ENCODE data around the gene FBH1. TPM values are rescaled to one million over a fixed set of nuclear protein-coding genes. Genes with fewer than 3 reads are reported as not detected.
A peak's percentile ranks its signal among the peaks of the same experiment; 100 is the strongest.

Gene FBH1
- total RNA-seq, 1 experiment from 2014 or later, result 38.4 TPM

- Histone ChIP-seq H3K9me3 (replicated peaks) (no peaks in the 10 kb centered on the region), H3K4me3 (no peak overlapping the region), H3K4me1 (peaks cover 6% of the 10 kb centered on the region; the same call in 1 of the 2 replicates), H3K27me3 (peaks cover 3% of the 10 kb centered on the region; the same call in 1 of the 2 replicates), H3K27ac (no peak overlapping the region), H3K36me3 (no peaks in the 10 kb centered on the region)
- no peak for DNase-seq
Observed at GRCh38 chr10:5947471-5948207, 57.6 kb downstream of the FBH1 start.

- Histone ChIP-seq H3K27ac (no peak overlapping the region), H3K36me3 (no peaks in the 10 kb centered on the region), H3K4me3 (no peak overlapping the region), H3K4me1 (peaks cover 6% of the 10 kb centered on the region; the same call in 1 of the 2 replicates), H3K27me3 (peaks cover 3% of the 10 kb centered on the region; the same call in 1 of the 2 replicates), H3K9me3 (replicated peaks) (no peaks in the 10 kb centered on the region)
- no peak for DNase-seq
Observed at GRCh38 chr10:5948208-5948585, 58.2 kb downstream of the FBH1 start.

- Histone ChIP-seq H3K36me3 (no peaks in the 10 kb centered on the region), H3K27me3 (peaks cover 3% of the 10 kb centered on the region; the same call in 1 of the 2 replicates), H3K4me1 (peaks cover 6% of the 10 kb centered on the region; the same call in 1 of the 2 replicates), H3K4me3 (no peak overlapping the region), H3K9me3 (replicated peaks) (no peaks in the 10 kb centered on the region), H3K27ac (no peak overlapping the region)
- DNase-seq, result peak; percentile 32 to 41
Observed at GRCh38 chr10:5949009-5949759, 59.1 kb downstream of the FBH1 start.

GRCh38 chr10:5951167-5951711 is 61.2 kb downstream of the FBH1 start:
- H3K9me3 ChIP-seq (replicated peaks), result no peaks in the 10 kb centered on the region
- H3K27ac ChIP-seq, result no peak overlapping the region
- no peaks in the 10 kb centered on the region for H3K4me1 ChIP-seq
- H3K27me3 ChIP-seq, result peaks cover 3% of the 10 kb centered on the region; the same call in 1 of the 2 replicates
- no peak for DNase-seq
- H3K4me3 ChIP-seq, result no peak overlapping the region
- H3K36me3 ChIP-seq, result no peaks in the 10 kb centered on the region

GRCh38 chr10:5951721-5952407 is 61.8 kb downstream of the FBH1 start:
- no peak overlapping the region for H3K27ac ChIP-seq
- no peaks in the 10 kb centered on the region for H3K4me1 ChIP-seq
- H3K36me3 ChIP-seq, result no peaks in the 10 kb centered on the region
- no peak for DNase-seq
- H3K27me3 ChIP-seq, result peaks cover 3% of the 10 kb centered on the region; the same call in 1 of the 2 replicates
- H3K4me3 ChIP-seq, result no peak overlapping the region
- no peaks in the 10 kb centered on the region for H3K9me3 ChIP-seq (replicated peaks)

- no peak for DNase-seq
- H3K9me3 ChIP-seq (replicated peaks), result no peaks in the 10 kb centered on the region
- H3K4me3 ChIP-seq, result no peak overlapping the region
- H3K27me3 ChIP-seq, result peaks cover 3% of the 10 kb centered on the region; the same call in 1 of the 2 replicates
- no peaks in the 10 kb centered on the region for H3K4me1 ChIP-seq
- no peak overlapping the region for H3K27ac ChIP-seq
- no peaks in the 10 kb centered on the region for H3K36me3 ChIP-seq
Observed at GRCh38 chr10:5952731-5953385, 62.8 kb downstream of the FBH1 start.

- Histone ChIP-seq H3K36me3 (no peaks in the 10 kb centered on the region), H3K27ac (no peak overlapping the region), H3K4me3 (no peak overlapping the region), H3K27me3 (peaks cover 3% of the 10 kb centered on the region; the same call in 1 of the 2 replicates), H3K9me3 (replicated peaks) (no peaks in the 10 kb centered on the region), H3K4me1 (no peaks in the 10 kb centered on the region)
- no peak for DNase-seq
Observed at GRCh38 chr10:5953676-5954075, 63.6 kb downstream of the FBH1 start.

GRCh38 chr10:5956146-5956936 is 66.3 kb downstream of the FBH1 start:
- DNase-seq, result no peak
- no peaks in the 10 kb centered on the region for H3K27me3 ChIP-seq
- no peaks in the 10 kb centered on the region for H3K36me3 ChIP-seq
- no peak overlapping the region for H3K27ac ChIP-seq
- no peaks in the 10 kb centered on the region for H3K4me1 ChIP-seq
- H3K9me3 ChIP-seq (replicated peaks), result no peaks in the 10 kb centered on the region
- H3K4me3 ChIP-seq, result no peak overlapping the region

- Histone ChIP-seq H3K27me3 (no peaks in the 10 kb centered on the region), H3K36me3 (no peaks in the 10 kb centered on the region), H3K4me3 (no peak overlapping the region), H3K4me1 (no peaks in the 10 kb centered on the region), H3K9me3 (replicated peaks) (no peaks in the 10 kb centered on the region), H3K27ac (no peak overlapping the region)
- peak in 1 of 2 experiments; percentile 31 for DNase-seq
Observed at GRCh38 chr10:5958077-5958476, 68.0 kb downstream of the FBH1 start.

- H3K9me3 ChIP-seq (replicated peaks), result no peaks in the 10 kb centered on the region
- H3K4me3 ChIP-seq, result no peak overlapping the region
- no peaks in the 10 kb centered on the region for H3K4me1 ChIP-seq
- no peak for DNase-seq
- H3K36me3 ChIP-seq, result no peaks in the 10 kb centered on the region
- no peak overlapping the region for H3K27ac ChIP-seq
- H3K27me3 ChIP-seq, result no peaks in the 10 kb centered on the region
Observed at GRCh38 chr10:5958675-5959074, 68.6 kb downstream of the FBH1 start.

- no peak overlapping the region for H3K4me3 ChIP-seq
- no peaks in the 10 kb centered on the region for H3K27me3 ChIP-seq
- no peaks in the 10 kb centered on the region for H3K4me1 ChIP-seq
- H3K9me3 ChIP-seq (replicated peaks), result no peaks in the 10 kb centered on the region
- H3K27ac ChIP-seq, result no peak overlapping the region
- H3K36me3 ChIP-seq, result no peaks in the 10 kb centered on the region
- DNase-seq, result no peak
Observed at GRCh38 chr10:5959142-5959541, 69.1 kb downstream of the FBH1 start.

- no peaks in the 10 kb centered on the region for H3K9me3 ChIP-seq (replicated peaks)
- no peak for DNase-seq
- no peaks in the 10 kb centered on the region for H3K36me3 ChIP-seq
- H3K4me3 ChIP-seq, result no peak overlapping the region
- H3K4me1 ChIP-seq, result no peaks in the 10 kb centered on the region
- no peak overlapping the region for H3K27ac ChIP-seq
- no peaks in the 10 kb centered on the region for H3K27me3 ChIP-seq
Observed at GRCh38 chr10:5959581-5960069, 69.6 kb downstream of the FBH1 start.

- no peak for DNase-seq
- Histone ChIP-seq H3K27me3 (no peaks in the 10 kb centered on the region), H3K27ac (no peak overlapping the region), H3K36me3 (no peaks in the 10 kb centered on the region), H3K4me1 (no peaks in the 10 kb centered on the region), H3K4me3 (no peak overlapping the region), H3K9me3 (replicated peaks) (no peaks in the 10 kb centered on the region)
Observed at GRCh38 chr10:5960070-5960972, 70.3 kb downstream of the FBH1 start.

All from SJCRH30 (cell line).